Measurements from ENCODE around the gene GPR180. TPM values are rescaled to one million over a fixed set of nuclear protein-coding genes. Genes with fewer than 3 reads are reported as not detected.
"Not testable (repeated sequence)": the region's sequence is repeated elsewhere in the genome, so short reads cannot be mapped to it uniquely, and the experiment has no call there.

GPR180 gene
- total RNA-seq, 2 donors from 2014 or later = 6.6 to 6.9 TPM

- no peaks in the 10 kb centered on the region for H3K4me1 ChIP-seq (ENCODE audit: control insufficient read depth, insufficient read depth, low read length)
- H3K36me3 Mint-ChIP-seq (ENCODE audit: low read depth) = peaks cover 6% of the 10 kb centered on the region
- WGBS, 2 experiments (ENCODE audit: insufficient coverage in 1 of 2, insufficient read length in 1 of 2) = 90% methylated on average over 1 of the region's 1 CpG; no CpG with 5 or more reads in 1 of the 2 experiments
- no peaks in the 10 kb centered on the region for H3K4me1 Mint-ChIP-seq
- H3K4me3 Mint-ChIP-seq = no peak overlapping the region
- no peak overlapping the region for H3K27ac ChIP-seq (ENCODE audit: low read depth, low read length)
- H3K27ac Mint-ChIP-seq = no peak overlapping the region
- TF ChIP-seq CTCF (conservative IDR thresholded peaks at IDR 0.05) = no peak
- peaks cover 12% of the 10 kb centered on the region for H3K36me3 ChIP-seq (ENCODE audit: control insufficient read depth, insufficient read depth, low read length)
- H3K27me3 Mint-ChIP-seq (ENCODE audit: insufficient read depth) = peaks cover 2% of the 10 kb centered on the region
- peaks cover 10% of the 10 kb centered on the region for H3K9me3 ChIP-seq (ENCODE audit: control insufficient read depth, low read length)
- no peaks in the 10 kb centered on the region for H3K27me3 ChIP-seq (ENCODE audit: control insufficient read depth, insufficient read depth, low read length, poor library complexity, severe bottlenecking)
- H3K9ac ChIP-seq (ENCODE audit: extremely low read depth, low read length, poor library complexity, severe bottlenecking) = no peak overlapping the region
- H3K9me3 Mint-ChIP-seq = peaks cover 11% of the 10 kb centered on the region
- DNase-seq = no peak
- H3K4me3 ChIP-seq (ENCODE audit: low read length) = no peak overlapping the region
Measured at GRCh38 chr13:94636942-94637578, 35.4 kb downstream of the GPR180 start.

GRCh38 chr13:94637677-94638076, 36.0 kb downstream of the GPR180 start:
- H3K4me3 Mint-ChIP-seq; H3K36me3 Mint-ChIP-seq (ENCODE audit: low read depth); DNase-seq; H3K9ac ChIP-seq (ENCODE audit: extremely low read depth, low read length, poor library complexity, severe bottlenecking); H3K27me3 Mint-ChIP-seq (ENCODE audit: insufficient read depth); H3K4me1 ChIP-seq (ENCODE audit: control insufficient read depth, insufficient read depth, low read length); H3K9me3 ChIP-seq (ENCODE audit: control insufficient read depth, low read length); H3K4me3 ChIP-seq (ENCODE audit: low read length); H3K4me1 Mint-ChIP-seq; H3K27ac ChIP-seq (ENCODE audit: low read depth, low read length); H3K27ac Mint-ChIP-seq; H3K27me3 ChIP-seq (ENCODE audit: control insufficient read depth, insufficient read depth, low read length, poor library complexity, severe bottlenecking): not testable (repeated sequence)
- H3K9me3 Mint-ChIP-seq = peaks cover 11% of the 10 kb centered on the region
- peaks cover 12% of the 10 kb centered on the region for H3K36me3 ChIP-seq (ENCODE audit: control insufficient read depth, insufficient read depth, low read length)
- WGBS, 2 experiments (ENCODE audit: insufficient coverage in 1 of 2, insufficient read length in 1 of 2) = 94 to 95% methylated on average over 2 to 3 of the region's 3 CpGs

GRCh38 chr13:94640721-94641120, 39.1 kb downstream of the GPR180 start:
- no peaks in the 10 kb centered on the region for H3K36me3 Mint-ChIP-seq (ENCODE audit: low read depth)
- H3K9me3 Mint-ChIP-seq = peaks cover 11% of the 10 kb centered on the region

More at GRCh38 chr13:94640721-94641120, 39.1 kb downstream of the GPR180 start:
- no peak overlapping the region for H3K27ac Mint-ChIP-seq
- no peak for DNase-seq
- peaks cover 2% of the 10 kb centered on the region for H3K27me3 Mint-ChIP-seq (ENCODE audit: insufficient read depth)
- Histone ChIP-seq H3K4me3 (ENCODE audit: low read length) (no peak overlapping the region), H3K27me3 (ENCODE audit: control insufficient read depth, insufficient read depth, low read length, poor library complexity, severe bottlenecking) (no peaks in the 10 kb centered on the region), H3K4me1 (ENCODE audit: control insufficient read depth, insufficient read depth, low read length) (no peaks in the 10 kb centered on the region), H3K9ac (ENCODE audit: extremely low read depth, low read length, poor library complexity, severe bottlenecking) (no peak overlapping the region), H3K27ac (ENCODE audit: low read depth, low read length) (no peak overlapping the region), H3K36me3 (ENCODE audit: control insufficient read depth, insufficient read depth, low read length) (no peaks in the 10 kb centered on the region), H3K9me3 (ENCODE audit: control insufficient read depth, low read length) (peaks cover 10% of the 10 kb centered on the region)
- no peak overlapping the region for H3K4me3 Mint-ChIP-seq
- WGBS, 2 experiments (ENCODE audit: insufficient coverage in 1 of 2, insufficient read length in 1 of 2) = 100% methylated on average over 1 of the region's 2 CpGs; no CpG with 5 or more reads in 1 of the 2 experiments
- TF ChIP-seq CTCF (conservative IDR thresholded peaks at IDR 0.05) = no peak
- H3K4me1 Mint-ChIP-seq = no peaks in the 10 kb centered on the region

Data from endodermal cell (in vitro differentiated cells).